HEK293 (cell line): ENCODE measurements around the gene MPPE1.
A peak's percentile ranks its signal among the peaks of the same experiment; 100 is the strongest.

ENCODE experiments used
- CTCF ChIA-PET: fragments of 350-600 bp; formaldehyde crosslinking; extraction: SDS; loops from one replicate; lab custom pipeline; 2021; ENCODE audit warnings: antibody characterized with exemption; lab: Yijun Ruan, JAX
- POLR2A ChIA-PET: fragments of 300-600 bp; formaldehyde crosslinking; extraction: SDS; loops from one replicate; lab custom pipeline; 2020; ENCODE audit warnings: antibody characterized with exemption, inconsistent platforms; lab: Yijun Ruan, JAX
- H3K27ac ChIP-seq: fragments of 200-500 bp; sonication (Bioruptor generic); 2 replicates; pipeline ENCODE4 v1.5.1; 2014; ENCODE audit warnings: low read depth, low read length, control low read depth, inconsistent platforms; ENCODE audit errors: extremely low read depth
- H3K36me3 ChIP-seq, 2 experiments: fragments of 200-500 bp in 1 of 2; sonication (Bioruptor generic) in 1 of 2; 1 replicate in 1 of 2; 2 replicates in 1 of 2; pipeline ENCODE4 v1.5.1; 2014 to 2017; ENCODE audit warnings: inconsistent platforms in 2 of 2, low read length in 2 of 2; ENCODE audit not compliant: control insufficient read depth in 2 of 2, insufficient read depth in 1 of 2
- H3K4me1 ChIP-seq: fragments of 200-500 bp; sonication (Bioruptor generic); 2 replicates; pipeline ENCODE4 v1.5.1; 2014; ENCODE audit warnings: mild to moderate bottlenecking, low read length, inconsistent platforms; ENCODE audit not compliant: control insufficient read depth, insufficient read depth
- H3K4me3 ChIP-seq: 2 replicates; pipeline ENCODE4 v1.5.1; 2011; ENCODE audit warnings: low read depth, mild to moderate bottlenecking, control low read depth, low read length, moderate library complexity
- H3K9me3 ChIP-seq: fragments of 200-500 bp; sonication (Bioruptor generic); 2 replicates; pipeline ENCODE4 v1.5.1; 2014; ENCODE audit warnings: low read depth, low read length, inconsistent platforms; ENCODE audit not compliant: control insufficient read depth, insufficient read depth
- PRDM10 ChIP-seq: fragments of 450-650 bp; formaldehyde crosslinking; IDR thresholded peaks from 2 replicates; pipeline ENCODE4 v1.5.1; 2016; ENCODE audit warnings: missing biosample characterization, missing genetic modification characterization
- SETDB1 ChIP-seq: IDR thresholded peaks from one replicate; pipeline ENCODE4 v1.6.1; 2017; ENCODE audit warnings: mild to moderate bottlenecking, low read length, moderate library complexity, mixed read lengths; ENCODE audit not compliant: insufficient read length
- YY2 ChIP-seq: fragments of 450-650 bp; formaldehyde crosslinking; IDR thresholded peaks from 2 replicates; pipeline ENCODE4 v1.5.1; 2016; ENCODE audit warnings: missing biosample characterization, missing genetic modification characterization
- ZBTB21 ChIP-seq: fragments of 450-650 bp; formaldehyde crosslinking; IDR thresholded peaks from 2 replicates; pipeline ENCODE4 v1.5.1; 2017; ENCODE audit warnings: missing biosample characterization, missing genetic modification characterization
- ZNF133 ChIP-seq: fragments of 450-650 bp; formaldehyde crosslinking; IDR thresholded peaks from 2 replicates; pipeline ENCODE4 v1.5.1; 2016; ENCODE audit warnings: missing biosample characterization, missing genetic modification characterization
- ZNF280D ChIP-seq: fragments of 450-650 bp; formaldehyde crosslinking; IDR thresholded peaks from 2 replicates; pipeline ENCODE4 v1.5.1; 2016; ENCODE audit warnings: missing biosample characterization, missing genetic modification characterization
- ZNF324 ChIP-seq: fragments of 450-650 bp; formaldehyde crosslinking; IDR thresholded peaks from 2 replicates; pipeline ENCODE4 v1.5.1; 2016; ENCODE audit warnings: missing biosample characterization, missing genetic modification characterization
- ZNF335 ChIP-seq: fragments of 450-650 bp; formaldehyde crosslinking; conservative IDR thresholded peaks from 2 replicates; pipeline ENCODE4 v1.5.1; 2016; ENCODE audit warnings: missing biosample characterization, missing genetic modification characterization
- ZNF350 ChIP-seq: fragments of 450-650 bp; formaldehyde crosslinking; IDR thresholded peaks from 2 replicates; pipeline ENCODE4 v1.5.0; 2017; ENCODE audit warnings: missing biosample characterization, mild to moderate bottlenecking, missing genetic modification characterization
- ZNF354C ChIP-seq: fragments of 450-650 bp; formaldehyde crosslinking; IDR thresholded peaks from 2 replicates; pipeline ENCODE4 v1.5.1; 2016; ENCODE audit warnings: missing biosample characterization, missing genetic modification characterization, low read depth, borderline replicate concordance
- ZNF549 ChIP-seq: fragments of 450-650 bp; IDR thresholded peaks from 2 replicates; pipeline ENCODE4 v1.5.1; 2018; ENCODE audit warnings: missing biosample characterization, missing genetic modification characterization, mild to moderate bottlenecking, inconsistent platforms, moderate library complexity
- ZNF560 ChIP-seq: fragments of 450-650 bp; formaldehyde crosslinking; IDR thresholded peaks from 2 replicates; pipeline ENCODE4 v1.5.1; 2017; ENCODE audit warnings: missing biosample characterization, missing genetic modification characterization, borderline replicate concordance
- ZNF600 ChIP-seq: fragments of 450-650 bp; formaldehyde crosslinking; IDR thresholded peaks from 2 replicates; pipeline ENCODE4 v1.5.1; 2016; ENCODE audit warnings: missing biosample characterization, missing genetic modification characterization
- ZNF660 ChIP-seq: fragments of 450-650 bp; IDR thresholded peaks from 2 replicates; pipeline ENCODE4 v1.5.1; 2018; ENCODE audit warnings: missing biosample characterization, mild to moderate bottlenecking, missing genetic modification characterization
- ZNF670 ChIP-seq: fragments of 450-650 bp; formaldehyde crosslinking; IDR thresholded peaks from 2 replicates; pipeline ENCODE4 v1.5.1; 2016; ENCODE audit warnings: missing biosample characterization, missing genetic modification characterization, low read depth
- ZNF692 ChIP-seq: fragments of 450-650 bp; formaldehyde crosslinking; IDR thresholded peaks from 2 replicates; pipeline ENCODE4 v1.5.1; 2016; ENCODE audit warnings: missing biosample characterization, missing genetic modification characterization
- ZNF768 ChIP-seq: fragments of 450-650 bp; formaldehyde crosslinking; IDR thresholded peaks from 2 replicates; pipeline ENCODE4 v1.5.1; 2018; ENCODE audit warnings: missing biosample characterization, mild to moderate bottlenecking, missing genetic modification characterization
- ZNF792 ChIP-seq: fragments of 450-650 bp; formaldehyde crosslinking; IDR thresholded peaks from 2 replicates; pipeline ENCODE4 v1.5.1; 2016; ENCODE audit warnings: missing biosample characterization, missing genetic modification characterization
- ZNF830 ChIP-seq: fragments of 450-650 bp; IDR thresholded peaks from 2 replicates; pipeline ENCODE4 v1.5.0; 2018; ENCODE audit warnings: missing biosample characterization, missing genetic modification characterization, low read depth, mild to moderate bottlenecking, moderate library complexity
- ZSCAN18 ChIP-seq: fragments of 450-650 bp; formaldehyde crosslinking; IDR thresholded peaks from 2 replicates; pipeline ENCODE4 v1.5.1; 2016; ENCODE audit warnings: missing biosample characterization, missing genetic modification characterization
- ZSCAN23 ChIP-seq: fragments of 450-650 bp; formaldehyde crosslinking; IDR thresholded peaks from 2 replicates; pipeline ENCODE4 v1.5.1; 2016; ENCODE audit warnings: missing biosample characterization, missing genetic modification characterization

MPPE1 gene

GRCh38 chr18:11957636-11958035 is 49.5 kb upstream of the MPPE1 start (continued):
- TF ChIP-seq ZSCAN18 (tag by site-specific recombination) (no peak), ZNF280D (tag by site-specific recombination) (no peak), ZNF350 (no peak), ZNF354C (tag by site-specific recombination) (no peak)

GRCh38 chr18:11956371-11957308 is 48.5 kb upstream of the MPPE1 start:
- Histone ChIP-seq H3K4me1 (no peaks in the 10 kb centered on the region), H3K36me3 (no peaks in the 10 kb centered on the region), H3K4me3 (no peak overlapping the region), H3K27ac (no peak overlapping the region), H3K9me3 (no peaks in the 10 kb centered on the region)
- no peak for TF ChIP-seq ZNF692
- no peak for TF ChIP-seq ZNF670 (tag by site-specific recombination)
- no peak for TF ChIP-seq ZNF560 (tag by site-specific recombination)
- TF ChIP-seq SETDB1 = peak; percentile 89
- ChIA-PET CTCF (interaction anchor here (0.5 to 1.1 kb wide), 3 partner anchors 19 to 38 kb away, joined by 3 read pairs; no protein-coding TSS in a partner anchor), POLR2A (no interaction called here)

GRCh38 chr18:11955239-11956029 is 47.3 kb upstream of the MPPE1 start:
- no peak overlapping the region for H3K4me3 ChIP-seq
- H3K27ac ChIP-seq = no peak overlapping the region
- no peaks in the 10 kb centered on the region for H3K36me3 ChIP-seq
- H3K4me1 ChIP-seq = no peaks in the 10 kb centered on the region
- no peaks in the 10 kb centered on the region for H3K9me3 ChIP-seq
- ChIA-PET CTCF (interaction anchor here (1.5 to 1.7 kb wide), 2 partner anchors 17 to 18 kb away, joined by 4 to 7 read pairs; no protein-coding TSS in a partner anchor), POLR2A (interaction anchor here (1.1 kb wide), 1 partner anchor 25 kb away, joined by 4 read pairs; the partner anchor contains the start of gene IMPA2)
- TF ChIP-seq ZNF660 (tag by site-specific recombination) = no peak
- no peak for TF ChIP-seq ZNF768 (tag by site-specific recombination)
- no peak for TF ChIP-seq ZNF549 (tag by site-specific recombination)
- no peak for TF ChIP-seq YY2 (tag by site-specific recombination)
- TF ChIP-seq ZNF600 (tag by site-specific recombination) = no peak
- TF ChIP-seq PRDM10 = peak; percentile 81
- TF ChIP-seq ZNF324 (tag by site-specific recombination) = no peak
- TF ChIP-seq ZNF335 (tag by site-specific recombination) = peak; percentile 58
- no peak for TF ChIP-seq ZNF830
- no peak for TF ChIP-seq ZBTB21 (tag by site-specific recombination)
- no peak for TF ChIP-seq ZNF792
- no peak for TF ChIP-seq ZNF133 (tag by site-specific recombination)
- no peak for TF ChIP-seq ZSCAN23 (tag by site-specific recombination)
